Activated T-cell treated with anti-CD3 and anti-CD28 coated beads for 48 hours (primary cell): ENCODE measurements around the gene F12.
A peak's percentile ranks its signal among the peaks of the same experiment; 100 is the strongest.

Source experiments
- DNase-seq: peaks from one replicate; pipeline ENCODE4 v3.0.0-alpha.2; 2020; ENCODE audit warnings: low read depth

Gene F12

DNA sequence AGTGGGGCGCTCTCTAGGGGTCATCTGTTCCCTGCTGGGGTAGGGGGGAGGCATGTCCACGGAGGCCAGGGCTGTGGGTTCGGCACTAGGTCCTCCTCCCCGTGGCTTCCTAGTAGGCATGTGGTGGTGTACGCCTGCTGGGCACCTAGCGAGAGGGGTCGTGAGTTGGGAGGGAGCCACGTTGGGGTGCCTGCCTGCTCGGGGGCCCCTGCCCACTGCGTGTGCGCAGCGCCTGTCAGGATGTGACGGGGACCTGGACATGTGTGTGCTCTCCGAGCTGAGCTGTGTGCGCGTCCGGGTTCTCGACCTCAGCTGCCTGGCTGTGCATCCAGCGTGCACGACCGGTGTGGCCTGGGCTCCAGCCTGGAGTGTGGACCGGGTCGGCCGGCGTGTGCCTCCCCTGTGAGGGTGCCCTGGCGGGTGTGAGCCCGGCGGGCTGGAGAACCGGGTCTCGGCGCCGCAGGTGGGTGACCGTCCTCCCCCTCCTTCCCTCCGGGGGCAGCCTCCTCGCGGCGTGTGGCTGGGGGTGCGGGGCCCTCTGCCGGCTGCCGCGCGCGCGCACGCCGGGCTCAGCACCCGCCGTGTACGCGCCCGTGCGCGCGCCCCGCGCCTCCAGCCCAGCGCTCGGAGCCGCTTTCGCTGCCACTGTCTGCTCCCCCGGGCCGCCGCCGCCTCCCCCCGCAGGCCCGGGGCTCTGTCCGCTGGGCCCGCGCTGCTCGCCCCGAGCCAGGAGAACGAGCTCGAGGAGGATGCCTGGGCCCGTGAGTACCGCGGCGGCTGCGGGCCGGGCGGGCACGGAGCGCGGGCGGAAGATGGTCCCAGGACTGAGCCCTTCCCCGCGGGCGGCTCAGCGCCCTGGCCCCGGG lies 37.1 kb upstream of the F12 start, which contains the start of gene PRR7:
PRR7 (plus strand) TSS at position 615 of the 866 bp plus-strand sequence. CDS start 8,254 bp downstream, outside the sequence.
- peak; percentile 78 for DNase-seq

- no peak for DNase-seq
These were observed 36.5 kb upstream of the F12 start for GRCh38 chr5:177445917-177446199.

DNA sequence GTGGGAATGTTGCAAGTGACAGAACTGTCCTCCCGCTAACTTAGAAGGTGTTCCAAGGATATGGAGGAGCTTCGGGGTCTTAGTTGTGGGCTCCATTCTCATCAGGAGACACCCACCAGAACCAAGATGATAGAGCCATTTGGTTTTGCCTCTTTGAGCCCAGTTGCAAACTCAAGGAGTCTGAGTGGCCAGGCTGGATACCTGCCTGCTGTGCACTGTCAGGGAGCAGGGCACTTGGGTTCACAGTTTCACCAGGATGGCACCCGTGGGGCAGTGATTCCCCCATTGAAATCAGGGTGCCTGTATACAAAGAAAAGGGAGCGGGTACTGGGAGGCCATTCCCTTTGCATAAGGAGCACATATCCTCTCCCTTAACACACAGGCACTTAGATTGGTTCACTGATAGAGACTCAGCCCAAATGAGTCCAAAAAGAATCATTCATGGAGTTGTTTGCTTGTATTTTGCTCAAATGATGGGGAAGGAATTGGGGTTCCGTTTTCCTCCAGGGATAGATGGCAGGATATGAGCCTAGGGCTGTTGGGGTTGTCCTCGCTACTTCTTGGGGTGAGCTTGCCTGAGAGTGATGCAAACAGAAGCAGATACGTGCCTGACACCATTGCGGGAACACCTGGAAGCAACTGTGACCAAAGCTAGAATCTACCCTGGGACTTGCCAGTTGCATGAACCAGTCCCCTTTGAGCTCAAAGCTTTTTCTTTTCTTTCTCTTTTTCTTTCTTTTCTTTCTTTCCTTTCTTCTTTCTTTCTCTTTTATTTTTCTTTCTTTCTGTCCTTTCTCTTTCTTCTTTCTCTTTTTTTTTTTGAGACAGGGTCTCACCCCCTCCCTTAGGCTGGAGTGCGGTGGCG lies 35.9 kb upstream of the F12 start:
- DNase-seq: no peak

DNA sequence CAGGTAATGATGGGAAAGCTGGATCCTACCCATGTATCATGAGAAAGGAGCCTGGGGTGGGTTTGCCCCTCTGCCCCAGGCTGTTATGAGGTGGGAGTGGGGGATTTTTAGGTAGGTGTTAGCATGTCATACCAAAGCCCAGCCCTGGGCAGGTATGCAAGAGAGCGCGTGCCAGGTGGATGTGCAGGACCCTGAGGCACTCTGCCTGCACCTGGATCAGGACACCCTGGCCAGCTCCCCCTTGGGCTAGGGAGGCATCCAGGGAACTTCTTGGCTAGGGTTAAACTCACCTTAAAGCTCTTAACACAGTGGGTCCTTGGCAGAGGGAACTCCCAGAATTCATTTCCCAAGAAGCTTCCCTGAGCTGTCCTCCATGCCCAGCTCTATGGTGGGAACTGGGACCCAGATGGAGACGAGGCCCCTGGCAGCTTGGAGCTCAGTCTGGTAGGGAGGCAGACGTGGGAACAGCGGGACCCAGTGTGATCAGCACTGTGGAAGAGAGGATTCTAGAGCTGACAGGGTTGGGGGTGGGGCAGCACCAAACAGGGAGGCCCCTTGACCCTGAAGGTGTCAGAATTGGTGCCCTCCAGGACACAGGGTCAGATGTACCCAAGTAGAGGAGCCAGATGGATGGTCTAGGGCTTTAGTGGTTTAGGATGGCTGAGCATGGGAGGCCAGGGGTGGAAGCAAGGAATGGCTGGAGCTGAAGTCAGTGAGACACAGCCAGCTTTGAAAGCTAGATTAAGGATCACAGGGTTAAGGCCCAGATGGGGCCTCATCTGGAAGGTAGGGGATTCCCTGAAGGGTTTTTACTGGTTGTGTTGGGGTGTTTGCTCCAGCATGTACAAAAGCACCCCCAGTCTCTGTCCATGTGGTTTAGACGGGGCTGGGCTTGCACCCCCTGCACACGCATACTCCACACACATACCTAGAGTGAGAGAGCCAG lies 35.0 kb upstream of the F12 start:
- no peak for DNase-seq

DNA sequence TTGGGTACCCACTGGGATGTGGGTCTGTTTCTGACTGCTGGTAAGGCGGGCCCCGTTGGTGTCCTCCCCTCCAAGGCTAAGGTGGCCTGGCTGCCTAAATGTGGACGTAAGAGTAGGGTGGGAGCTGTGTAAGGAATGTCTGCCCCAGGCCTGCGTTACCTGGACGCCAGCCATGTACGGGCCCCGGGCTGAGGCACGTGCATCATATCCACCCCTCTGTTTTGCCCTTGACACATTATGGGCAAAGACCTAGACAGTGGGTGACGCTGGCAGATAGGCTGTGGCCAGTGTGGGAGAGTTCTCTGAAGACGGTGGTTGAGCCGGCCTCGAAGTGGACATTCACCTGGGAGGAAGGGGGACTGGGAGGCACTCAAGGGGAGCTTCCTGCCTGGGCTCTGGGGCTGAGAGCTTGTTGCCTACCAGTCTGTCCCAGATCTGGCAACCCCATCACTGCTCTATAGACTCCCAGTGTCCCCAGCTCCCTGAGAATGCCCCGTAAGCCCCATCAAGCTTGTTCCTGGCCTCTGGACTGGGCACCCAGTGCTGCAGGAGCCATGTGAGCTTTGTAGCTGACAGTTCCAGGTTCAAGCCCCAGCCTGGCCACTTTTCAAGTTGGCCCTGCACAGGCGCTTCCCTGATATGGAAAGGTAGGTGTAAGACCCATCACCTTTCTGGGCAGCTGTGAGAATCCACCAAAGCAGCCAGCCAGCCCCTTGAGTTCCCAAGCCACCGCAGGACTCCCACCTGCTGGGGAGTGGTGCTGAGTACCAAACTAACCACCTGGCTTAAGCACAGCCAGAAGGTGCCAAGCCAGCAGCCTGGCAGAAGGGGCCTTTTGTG lies 34.0 kb upstream of the F12 start:
- no peak for DNase-seq

DNA sequence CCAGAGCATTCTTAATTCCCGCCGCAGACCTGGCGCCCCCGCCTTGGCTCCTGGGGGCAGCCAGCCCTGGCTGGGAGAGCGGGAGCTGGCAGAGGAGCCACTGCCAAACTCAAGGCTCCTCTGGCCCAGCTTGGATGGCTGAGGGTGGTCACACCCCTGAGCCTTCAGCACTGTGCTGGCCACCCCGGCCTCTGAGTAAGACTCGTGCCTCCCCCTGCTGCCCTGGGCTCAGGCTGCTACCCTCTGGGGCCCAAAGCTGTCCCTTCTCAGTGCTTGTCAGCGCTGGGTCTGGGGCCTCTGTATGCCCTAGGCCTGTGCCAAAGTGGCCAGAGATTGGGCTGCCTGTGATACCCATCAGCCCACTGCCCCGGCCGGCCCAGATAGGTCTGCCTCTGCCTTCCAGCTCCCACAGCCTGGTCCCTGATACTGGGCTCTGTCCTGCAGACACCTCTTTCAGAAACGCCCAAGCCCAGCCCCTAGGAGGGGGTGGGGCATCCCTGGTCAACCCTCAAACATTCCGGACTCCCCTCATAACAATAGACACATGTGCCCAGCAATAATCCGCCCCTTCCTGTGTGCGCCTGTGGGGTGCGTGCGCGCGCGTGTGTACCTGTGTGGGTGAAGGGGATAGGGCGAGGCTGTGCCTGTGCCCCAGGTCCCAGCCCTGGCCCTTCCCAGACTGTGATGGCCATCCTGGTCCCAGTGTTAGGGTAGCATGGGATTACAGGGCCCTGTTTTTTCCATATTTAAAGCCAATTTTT lies 32.9 kb upstream of the F12 start:
- DNase-seq: no peak

DNA sequence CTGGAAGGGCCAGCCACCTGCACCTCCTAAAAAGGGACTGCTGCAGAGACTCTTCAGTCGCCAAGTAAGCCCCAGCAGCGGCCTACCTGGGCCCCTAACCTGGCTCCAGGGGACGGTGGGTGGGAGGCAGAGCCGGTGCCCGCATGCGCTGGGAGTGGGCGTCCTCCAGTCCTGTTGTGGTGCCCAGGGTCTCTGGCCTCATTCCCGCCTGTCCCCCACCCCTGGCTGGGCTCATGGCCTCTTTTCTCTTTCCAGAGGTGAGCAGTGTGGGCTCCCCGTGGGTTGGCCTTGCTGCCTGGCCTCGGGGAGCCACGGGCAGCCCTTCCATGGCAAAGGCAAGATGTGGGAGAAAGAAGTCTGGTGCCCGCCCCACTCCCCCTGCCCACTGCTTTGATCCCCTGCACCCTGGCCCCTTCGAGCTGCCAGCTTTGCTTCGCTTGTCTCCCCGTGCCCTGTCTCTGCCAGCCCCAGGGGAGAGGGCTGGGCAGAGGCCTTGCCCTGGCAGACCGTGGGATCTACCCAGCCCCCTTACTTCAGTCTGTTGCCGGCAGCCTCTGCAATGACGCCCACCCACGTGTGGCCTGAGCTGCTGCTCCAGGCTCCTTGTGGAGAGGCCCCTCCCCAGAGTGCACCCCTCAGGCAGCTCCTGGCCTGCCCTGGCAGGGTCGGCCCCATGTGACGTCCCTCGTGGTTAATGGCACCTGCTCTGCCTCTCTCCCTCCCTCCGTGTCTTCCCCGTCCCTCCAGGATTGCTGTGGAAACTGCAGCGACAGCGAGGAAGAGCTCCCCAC lies 31.8 kb upstream of the F12 start:
- no peak for DNase-seq

DNA sequence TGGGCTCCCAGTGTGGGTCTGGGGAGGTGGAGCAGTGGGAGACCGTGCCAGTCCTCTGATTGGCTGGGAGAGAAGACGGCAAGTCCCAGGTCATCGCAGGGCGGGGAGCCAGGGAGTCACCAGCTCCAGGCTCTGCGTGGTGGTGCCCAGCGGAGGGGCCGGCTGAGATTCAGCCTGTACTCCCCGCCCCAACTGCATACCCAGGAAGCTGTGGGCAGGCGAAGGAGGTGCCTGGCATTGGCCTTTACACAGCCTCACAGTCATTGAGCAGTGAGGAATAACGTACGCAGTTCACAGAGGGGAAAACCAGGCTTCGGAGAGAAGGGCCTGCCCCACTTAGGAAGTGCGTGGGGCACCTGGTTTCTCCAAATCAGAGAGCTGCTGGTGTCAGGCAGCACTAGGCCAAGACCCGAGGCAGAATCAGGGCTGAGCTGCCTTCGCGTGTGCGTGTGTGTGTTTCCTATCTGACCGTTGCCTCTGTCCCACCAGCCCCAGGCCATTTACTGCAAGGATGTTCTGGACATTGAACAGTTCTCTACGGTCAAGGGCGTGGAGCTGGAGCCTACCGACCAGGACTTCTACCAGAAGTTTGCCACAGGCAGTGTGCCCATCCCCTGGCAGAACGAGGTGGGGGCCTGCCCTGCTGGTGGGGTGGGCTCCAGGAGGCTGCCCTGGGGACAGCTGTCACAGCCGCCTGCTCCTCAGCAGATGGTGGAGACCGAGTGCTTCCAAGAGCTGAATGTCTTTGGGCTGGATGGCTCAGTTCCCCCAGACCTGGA lies 31.0 kb upstream of the F12 start:
- no peak for DNase-seq

DNA sequence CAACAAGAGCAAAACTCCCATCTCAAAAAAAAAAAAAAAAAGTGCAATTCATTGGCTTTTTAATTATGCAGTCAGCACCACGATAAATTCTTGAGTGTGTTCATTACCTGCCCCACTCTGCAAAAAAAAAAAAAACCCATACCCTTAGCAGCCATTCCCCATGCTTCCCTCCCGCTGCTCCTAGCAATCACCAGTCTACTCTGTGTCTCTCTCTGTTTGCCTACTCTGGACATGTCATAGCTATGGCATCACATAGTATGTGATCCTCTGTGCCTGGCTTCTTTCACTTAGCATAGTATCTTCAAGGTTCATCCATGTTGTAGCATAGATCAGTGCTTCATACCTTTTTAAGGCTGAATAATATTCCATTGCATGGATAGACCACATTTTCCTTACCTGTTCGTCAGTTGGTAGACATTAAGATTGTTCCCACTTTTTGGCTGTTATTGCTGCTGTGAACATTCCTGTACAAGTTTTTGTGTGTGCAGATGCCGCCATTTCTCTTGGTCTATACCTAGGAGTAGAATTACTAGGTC lies 30.2 kb upstream of the F12 start:
- no peak for DNase-seq

DNA sequence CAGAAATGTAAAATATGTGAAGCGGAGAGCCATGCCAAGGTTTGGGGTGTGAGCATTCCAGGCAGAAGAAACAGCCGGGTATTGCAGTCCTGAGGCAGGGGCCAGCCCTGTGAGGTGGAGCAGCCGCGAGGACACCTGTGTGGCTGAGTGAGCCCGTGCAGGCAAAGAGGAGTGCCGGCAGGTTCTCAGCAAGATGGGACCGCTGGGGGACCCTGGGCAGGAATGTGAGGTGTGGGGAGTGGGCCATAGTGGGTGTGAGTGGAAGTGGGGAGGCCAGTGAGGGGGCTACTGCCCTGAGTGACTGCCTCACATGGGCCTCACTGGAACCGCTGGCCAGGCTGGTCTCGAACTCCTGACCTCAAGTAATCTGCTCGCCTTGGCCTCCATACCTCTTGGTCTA lies 29.1 kb upstream of the F12 start:
- no peak for DNase-seq

- DNase-seq: no peak
These were observed 28.3 kb upstream of the F12 start for GRCh38 chr5:177437623-177438022.

GRCh38 chr5:177435847-177436536 lies 26.6 kb upstream of the F12 start:
- DNase-seq: no peak

DNA sequence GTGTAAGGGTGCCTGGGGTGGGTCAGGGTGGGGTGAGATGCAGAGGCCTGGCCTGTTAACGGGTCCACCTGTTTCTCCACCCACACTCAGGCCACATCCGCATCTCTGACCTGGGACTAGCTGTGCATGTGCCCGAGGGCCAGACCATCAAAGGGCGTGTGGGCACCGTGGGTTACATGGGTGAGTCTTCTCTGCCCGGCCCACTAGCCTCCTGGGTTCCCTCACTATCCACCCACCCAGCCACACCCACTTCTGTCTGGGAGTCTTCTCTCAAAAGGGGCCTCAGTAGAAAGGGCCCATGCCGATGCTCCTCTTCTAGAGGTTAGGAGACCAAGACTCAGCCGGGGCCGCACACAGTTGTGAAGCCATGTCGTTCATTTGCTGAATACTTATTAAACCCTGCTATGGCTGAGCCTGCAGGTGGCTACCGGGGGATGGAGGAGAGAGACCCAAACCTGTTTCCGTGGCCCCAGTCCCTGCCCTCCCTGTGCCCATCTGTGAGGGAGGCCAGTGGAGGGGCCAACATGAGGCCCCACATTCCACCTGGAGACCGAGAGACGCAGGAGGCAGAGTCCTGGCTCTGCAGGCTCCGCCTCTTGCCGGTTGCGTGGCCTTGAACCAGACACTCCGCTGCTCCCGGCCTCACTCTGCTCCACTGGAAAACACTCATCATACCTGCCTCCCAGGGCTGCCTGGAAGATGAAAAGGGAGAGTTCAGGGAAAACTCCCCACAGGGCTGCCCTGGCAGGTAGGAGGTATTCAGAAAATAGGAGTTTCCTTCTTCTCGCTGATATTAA lies 25.8 kb upstream of the F12 start:
- no peak for DNase-seq

- no peak for DNase-seq
These were observed 25.1 kb upstream of the F12 start for GRCh38 chr5:177434437-177434836.

DNA sequence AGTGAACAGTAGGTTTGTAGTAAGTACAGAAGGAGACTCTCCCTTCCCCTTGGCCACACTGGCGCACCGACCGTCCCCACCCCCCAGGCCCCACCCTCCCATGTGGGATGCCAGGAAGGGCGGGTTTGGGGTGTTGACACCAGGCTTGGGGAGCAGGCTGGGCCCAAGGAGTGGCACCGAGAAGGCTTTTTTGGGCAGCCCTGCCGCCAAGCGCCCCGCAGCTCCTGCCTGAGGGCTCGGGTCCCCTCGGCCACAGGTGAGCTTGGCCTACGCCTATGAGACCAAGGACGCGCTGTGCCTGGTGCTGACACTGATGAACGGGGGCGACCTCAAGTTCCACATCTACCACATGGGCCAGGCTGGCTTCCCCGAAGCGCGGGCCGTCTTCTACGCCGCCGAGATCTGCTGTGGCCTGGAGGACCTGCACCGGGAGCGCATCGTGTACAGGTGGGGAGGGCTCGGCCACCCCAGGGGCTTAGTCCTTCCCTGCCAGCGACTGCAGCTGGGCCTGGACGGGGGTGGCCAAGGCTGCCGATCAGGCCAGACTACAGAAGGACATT lies 24.4 kb upstream of the F12 start:
- DNase-seq: no peak

DNA sequence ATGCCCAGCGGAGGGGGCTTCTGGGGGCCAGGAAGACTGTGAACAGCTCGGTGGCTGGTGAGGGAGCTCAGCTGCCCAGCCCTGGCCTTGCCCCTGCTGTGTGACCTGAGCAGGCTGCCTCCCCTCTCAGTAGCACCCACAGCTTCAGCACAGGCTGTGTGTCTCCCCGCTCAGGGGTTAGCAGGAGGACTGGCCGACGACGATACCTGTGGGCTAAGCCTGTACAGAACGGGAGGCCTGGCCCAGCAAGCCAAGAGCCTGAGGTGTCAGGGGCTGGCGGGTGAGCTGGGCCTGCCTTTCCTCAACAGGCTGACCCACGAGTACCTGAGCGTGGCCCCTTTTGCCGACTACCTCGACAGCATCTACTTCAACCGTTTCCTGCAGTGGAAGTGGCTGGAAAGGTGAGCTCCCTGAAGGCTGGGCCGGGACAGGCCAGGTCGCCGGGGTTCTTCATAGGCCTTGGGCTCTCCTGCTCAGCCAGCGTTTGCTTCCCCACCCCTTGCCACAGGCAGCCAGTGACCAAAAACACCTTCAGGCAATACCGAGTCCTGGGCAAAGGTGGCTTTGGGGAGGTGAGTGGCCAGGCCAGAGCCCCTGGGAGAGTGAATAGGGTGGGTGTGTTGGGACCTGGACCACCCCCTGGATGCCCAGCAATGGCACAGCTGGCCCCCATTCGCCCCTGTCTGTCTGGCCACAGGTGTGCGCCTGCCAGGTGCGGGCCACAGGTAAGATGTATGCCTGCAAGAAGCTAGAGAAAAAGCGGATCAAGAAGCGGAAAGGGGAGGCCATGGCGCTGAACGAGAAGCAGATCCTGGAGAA lies 23.7 kb upstream of the F12 start:
- DNase-seq: no peak
